ENCODE results near the gene SLC4A1AP. TPM values are rescaled to one million over a fixed set of nuclear protein-coding genes. Genes with fewer than 3 reads are reported as not detected.
A peak's percentile ranks its signal among the peaks of the same experiment; 100 is the strongest.

SLC4A1AP gene
- total and polyA plus RNA-seq, 2 of the 13 experiments (the other 11 are each of a cell fraction or from before 2014, with no cell fraction given) = 15.3 to 44.6 TPM

DNA sequence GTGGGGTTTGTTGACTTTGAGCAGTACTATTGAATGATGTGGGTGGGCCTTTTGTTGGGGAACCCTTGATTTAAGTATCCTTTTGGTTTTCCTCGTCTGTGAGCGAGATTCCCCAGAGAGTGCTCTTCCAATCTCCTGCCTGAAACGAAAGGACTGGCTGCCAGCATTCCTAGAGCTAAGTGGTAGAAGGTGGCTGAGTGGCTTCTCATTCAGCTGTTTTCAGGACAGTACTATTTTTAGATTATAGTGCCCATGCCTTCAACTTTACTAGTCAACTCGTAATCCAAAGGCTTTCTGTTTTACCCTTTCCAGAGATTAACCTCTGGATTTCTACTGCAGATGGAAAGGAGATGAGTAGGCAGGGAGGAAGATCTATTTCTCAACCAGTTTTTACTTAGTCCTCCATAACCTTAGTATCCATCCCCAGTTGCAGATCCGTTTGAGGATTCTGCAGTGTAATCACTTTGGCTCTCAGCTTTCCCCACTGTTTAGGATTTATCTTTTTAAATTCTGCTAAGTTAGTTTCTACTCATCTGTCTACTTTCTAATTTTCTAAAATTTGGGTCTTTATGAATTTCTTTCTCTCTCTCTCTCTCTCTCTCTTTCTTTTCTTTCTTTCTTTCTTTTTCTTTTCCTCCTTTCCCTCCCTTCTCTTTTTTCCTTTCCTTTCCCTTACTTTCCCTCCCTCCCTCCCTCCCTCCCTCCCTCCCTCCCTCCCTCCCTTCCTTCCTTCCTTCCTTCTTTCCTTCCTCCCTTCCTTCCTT lies 9.2 kb downstream of the SLC4A1AP start:
- Histone ChIP-seq H3K4me1 (ENCODE audit: insufficient read depth, low read length) (no peaks in the 10 kb centered on the region), H3K9ac (ENCODE audit: insufficient read depth, low read depth, low read length) (no peak overlapping the region), H3K36me3 (replicated peaks in 1 of 2; ENCODE audit: control insufficient read depth in 1 of 2, insufficient read depth in 2 of 2, low read length in 2 of 2) (peaks cover 26 to 71% of the 10 kb centered on the region in 2 experiments), H3K9me3 (ENCODE audit: low read length) (no peaks in the 10 kb centered on the region), H4K20me1 (ENCODE audit: insufficient read depth, low read length) (no peaks in the 10 kb centered on the region), H2AFZ (ENCODE audit: low read length) (no peak overlapping the region), H3K27ac (ENCODE audit: extremely low read length, insufficient read depth, low read length) (no peak overlapping the region), H3K4me2 (ENCODE audit: low read depth, low read length) (no peak overlapping the region), H3K4me3 (replicated peaks in 1 of 3; ENCODE audit: insufficient read depth in 1 of 3, low read depth in 2 of 3, low read length in 3 of 3) (no peak overlapping the region), H3K27me3 (ENCODE audit: control insufficient read depth in 1 of 2, insufficient read depth in 2 of 2, low read length in 2 of 2) (no peaks in the 10 kb centered on the region), H3K79me2 (ENCODE audit: insufficient read depth, low read length) (no peaks in the 10 kb centered on the region)
- intact Hi-C loops (cut with micrococcal nuclease; ENCODE audit: unreplicated experiment) (no loop called here), in situ Hi-C loops (cut with HindIII; ENCODE audit: extremely low pct_ligation_motif_present, low pct_unique_long_range_greater_than_20kb) (no loop called here)
- TF ChIP-seq SMYD3 (CRISPR knock-in tag; IDR thresholded peaks at IDR 0.05) (no peak), ZNF530 (CRISPR knock-in tag; IDR thresholded peaks at IDR 0.05; ENCODE audit: low read depth) (no peak), ZNF781 (CRISPR knock-in tag; IDR thresholded peaks at IDR 0.05; ENCODE audit: borderline replicate concordance, not compliant biosample characterization) (no peak), NFIC (IDR thresholded peaks at IDR 0.05; ENCODE audit: low read length) (no peak)
- BruUV-seq (replicated peaks) = no TSS peak
- POLR2A ChIA-PET = no interaction called here
- DNase-seq (ENCODE audit: low spot score) (no peak), ATAC-seq (no peak), FAIRE-seq (no peak)
- 96% methylated on average over 5 of the region's 5 CpGs for WGBS (ENCODE audit: low lambda C conversion rate)
- CTCF ChIA-PET (ENCODE audit: low intra/inter-chr PET ratio, low total read pairs) = no interaction called here

DNA sequence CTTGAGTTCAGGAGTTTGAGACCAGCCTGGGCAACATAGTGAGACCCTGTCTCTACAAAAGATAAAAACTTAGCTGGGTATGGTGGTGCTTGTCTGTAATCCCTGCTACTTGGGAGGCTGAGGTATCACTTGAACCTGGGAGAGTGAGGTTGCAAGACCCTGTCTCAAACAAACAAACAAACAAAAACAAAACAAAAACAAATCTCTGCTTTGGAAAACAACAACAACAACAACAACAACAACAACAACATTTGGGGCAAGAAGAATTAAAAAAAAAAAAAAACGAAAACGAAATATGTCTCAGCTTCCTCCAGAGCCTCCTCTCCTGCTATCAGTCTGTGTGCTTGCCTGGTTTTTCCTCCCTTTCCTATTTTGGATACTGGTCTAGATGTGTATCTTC lies 16.9 kb downstream of the SLC4A1AP start:
- FAIRE-seq = no peak
- 80% methylated on average over 2 of the region's 2 CpGs for WGBS (ENCODE audit: low lambda C conversion rate)
- Histone ChIP-seq H3K4me1 (ENCODE audit: insufficient read depth, low read length) (peaks cover 11% of the 10 kb centered on the region), H3K79me2 (ENCODE audit: insufficient read depth, low read length) (no peaks in the 10 kb centered on the region), H3K27me3 (ENCODE audit: control insufficient read depth in 1 of 2, insufficient read depth in 2 of 2, low read length in 2 of 2) (no peaks in the 10 kb centered on the region), H2AFZ (ENCODE audit: low read length) (no peak overlapping the region), H3K9me3 (ENCODE audit: low read length) (no peaks in the 10 kb centered on the region), H3K27ac (ENCODE audit: extremely low read length, insufficient read depth, low read length) (no peak overlapping the region), H3K4me2 (ENCODE audit: low read depth, low read length) (no peak overlapping the region), H3K9ac (ENCODE audit: insufficient read depth, low read depth, low read length) (no peak overlapping the region), H4K20me1 (ENCODE audit: insufficient read depth, low read length) (no peaks in the 10 kb centered on the region), H3K36me3 (replicated peaks in 1 of 2; ENCODE audit: control insufficient read depth in 1 of 2, insufficient read depth in 2 of 2, low read length in 2 of 2) (peaks cover 17 to 74% of the 10 kb centered on the region in 2 experiments), H3K4me3 (replicated peaks in 1 of 3; ENCODE audit: insufficient read depth in 1 of 3, low read depth in 2 of 3, low read length in 3 of 3) (no peak overlapping the region)
- BruUV-seq (replicated peaks) = no TSS peak
- intact Hi-C loops (cut with micrococcal nuclease; ENCODE audit: unreplicated experiment) = no loop called here
- no peak for ATAC-seq
- no peak for DNase-seq (ENCODE audit: low spot score)
- in situ Hi-C loops (cut with HindIII; ENCODE audit: extremely low pct_ligation_motif_present, low pct_unique_long_range_greater_than_20kb) = no loop called here
- ChIA-PET POLR2A (interaction anchor here (1.5 to 1.9 kb wide), 2 partner anchors 17 to 28 kb away, joined by 4 read pairs; partner anchors contain the start of genes SLC4A1AP and SUPT7L), CTCF (ENCODE audit: low intra/inter-chr PET ratio, low total read pairs) (no interaction called here)
- peak; percentile 93 for TF ChIP-seq FOXP1 (IDR thresholded peaks at IDR 0.05)
- TF ChIP-seq FOXP1 (CRISPR knock-in tag; IDR thresholded peaks at IDR 0.05) = no peak
- TF ChIP-seq, protein P1, sequence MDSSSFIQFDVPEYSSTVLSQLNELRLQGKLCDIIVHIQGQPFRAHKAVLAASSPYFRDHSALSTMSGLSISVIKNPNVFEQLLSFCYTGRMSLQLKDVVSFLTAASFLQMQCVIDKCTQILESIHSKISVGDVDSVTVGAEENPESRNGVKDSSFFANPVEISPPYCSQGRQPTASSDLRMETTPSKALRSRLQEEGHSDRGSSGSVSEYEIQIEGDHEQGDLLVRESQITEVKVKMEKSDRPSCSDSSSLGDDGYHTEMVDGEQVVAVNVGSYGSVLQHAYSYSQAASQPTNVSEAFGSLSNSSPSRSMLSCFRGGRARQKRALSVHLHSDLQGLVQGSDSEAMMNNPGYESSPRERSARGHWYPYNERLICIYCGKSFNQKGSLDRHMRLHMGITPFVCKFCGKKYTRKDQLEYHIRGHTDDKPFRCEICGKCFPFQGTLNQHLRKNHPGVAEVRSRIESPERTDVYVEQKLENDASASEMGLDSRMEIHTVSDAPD (CRISPR knock-in tag; IDR thresholded peaks at IDR 0.05) = no peak
- no peak for TF ChIP-seq TMF1 (CRISPR knock-in tag; IDR thresholded peaks at IDR 0.05; ENCODE audit: low read depth)
- no peak for TF ChIP-seq ZNF772 (CRISPR knock-in tag; IDR thresholded peaks at IDR 0.05)
- no peak for TF ChIP-seq ZNF546 (CRISPR knock-in tag; conservative IDR thresholded peaks at IDR 0.05)
- TF ChIP-seq ZNF121 (CRISPR knock-in tag; IDR thresholded peaks at IDR 0.05) = peak; percentile 29; the same call in 1 of the 2 replicates
- TF ChIP-seq, protein P2, sequence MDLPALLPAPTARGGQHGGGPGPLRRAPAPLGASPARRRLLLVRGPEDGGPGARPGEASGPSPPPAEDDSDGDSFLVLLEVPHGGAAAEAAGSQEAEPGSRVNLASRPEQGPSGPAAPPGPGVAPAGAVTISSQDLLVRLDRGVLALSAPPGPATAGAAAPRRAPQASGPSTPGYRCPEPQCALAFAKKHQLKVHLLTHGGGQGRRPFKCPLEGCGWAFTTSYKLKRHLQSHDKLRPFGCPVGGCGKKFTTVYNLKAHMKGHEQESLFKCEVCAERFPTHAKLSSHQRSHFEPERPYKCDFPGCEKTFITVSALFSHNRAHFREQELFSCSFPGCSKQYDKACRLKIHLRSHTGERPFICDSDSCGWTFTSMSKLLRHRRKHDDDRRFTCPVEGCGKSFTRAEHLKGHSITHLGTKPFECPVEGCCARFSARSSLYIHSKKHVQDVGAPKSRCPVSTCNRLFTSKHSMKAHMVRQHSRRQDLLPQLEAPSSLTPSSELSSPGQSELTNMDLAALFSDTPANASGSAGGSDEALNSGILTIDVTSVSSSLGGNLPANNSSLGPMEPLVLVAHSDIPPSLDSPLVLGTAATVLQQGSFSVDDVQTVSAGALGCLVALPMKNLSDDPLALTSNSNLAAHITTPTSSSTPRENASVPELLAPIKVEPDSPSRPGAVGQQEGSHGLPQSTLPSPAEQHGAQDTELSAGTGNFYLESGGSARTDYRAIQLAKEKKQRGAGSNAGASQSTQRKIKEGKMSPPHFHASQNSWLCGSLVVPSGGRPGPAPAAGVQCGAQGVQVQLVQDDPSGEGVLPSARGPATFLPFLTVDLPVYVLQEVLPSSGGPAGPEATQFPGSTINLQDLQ (CRISPR knock-in tag; IDR thresholded peaks at IDR 0.05) = no peak
- TF ChIP-seq, protein P3, sequence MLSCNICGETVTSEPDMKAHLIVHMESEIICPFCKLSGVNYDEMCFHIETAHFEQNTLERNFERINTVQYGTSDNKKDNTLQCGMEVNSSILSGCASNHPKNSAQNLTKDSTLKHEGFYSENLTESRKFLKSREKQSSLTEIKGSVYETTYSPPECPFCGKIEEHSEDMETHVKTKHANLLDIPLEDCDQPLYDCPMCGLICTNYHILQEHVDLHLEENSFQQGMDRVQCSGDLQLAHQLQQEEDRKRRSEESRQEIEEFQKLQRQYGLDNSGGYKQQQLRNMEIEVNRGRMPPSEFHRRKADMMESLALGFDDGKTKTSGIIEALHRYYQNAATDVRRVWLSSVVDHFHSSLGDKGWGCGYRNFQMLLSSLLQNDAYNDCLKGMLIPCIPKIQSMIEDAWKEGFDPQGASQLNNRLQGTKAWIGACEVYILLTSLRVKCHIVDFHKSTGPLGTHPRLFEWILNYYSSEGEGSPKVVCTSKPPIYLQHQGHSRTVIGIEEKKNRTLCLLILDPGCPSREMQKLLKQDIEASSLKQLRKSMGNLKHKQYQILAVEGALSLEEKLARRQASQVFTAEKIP (CRISPR knock-in tag; IDR thresholded peaks at IDR 0.05; ENCODE audit: borderline replicate concordance) = no peak

Data from HepG2 (cell line).